ENCODE measurements around the gene CACNA1E. TPM values are rescaled to one million over a fixed set of nuclear protein-coding genes. Genes with fewer than 3 reads are reported as not detected.

CACNA1E gene
- total RNA-seq, 1 donor = under 0.01 TPM

- DNase-seq (ENCODE audit: low read depth in 2 of 3, low spot score in 2 of 3) = no peak
These were observed 75.8 kb downstream of the CACNA1E start for GRCh38 chr1:181559142-181559541.

GRCh38 chr1:181562395-181562794 is 79.1 kb downstream of the CACNA1E start:
- no peak for DNase-seq (ENCODE audit: low read depth in 2 of 3, low spot score in 2 of 3)

GRCh38 chr1:181568736-181569135 is 85.4 kb downstream of the CACNA1E start:
- DNase-seq (ENCODE audit: low read depth in 2 of 3, low spot score in 2 of 3) = no peak

GRCh38 chr1:181577475-181577874 is 94.2 kb downstream of the CACNA1E start:
- no peak for DNase-seq (ENCODE audit: low read depth in 2 of 3, low spot score in 2 of 3)

- DNase-seq (ENCODE audit: low read depth in 2 of 3, low spot score in 2 of 3) = no peak
These were observed 100.3 kb downstream of the CACNA1E start for GRCh38 chr1:181583598-181583997.

- DNase-seq (ENCODE audit: low read depth in 2 of 3, low spot score in 2 of 3) = no peak
These were observed 104.6 kb downstream of the CACNA1E start for GRCh38 chr1:181587870-181588438.

GRCh38 chr1:181588631-181589030 is 105.3 kb downstream of the CACNA1E start:
- no peak for DNase-seq (ENCODE audit: low read depth in 2 of 3, low spot score in 2 of 3)

- no peak for DNase-seq (ENCODE audit: low read depth in 2 of 3, low spot score in 2 of 3)
These were observed 109.0 kb downstream of the CACNA1E start for GRCh38 chr1:181592255-181592859.

- no peak for DNase-seq (ENCODE audit: low read depth in 2 of 3, low spot score in 2 of 3)
These were observed 109.7 kb downstream of the CACNA1E start for GRCh38 chr1:181593042-181593441.

GRCh38 chr1:181594553-181594952 is 111.2 kb downstream of the CACNA1E start:
- no peak for DNase-seq (ENCODE audit: low read depth in 2 of 3, low spot score in 2 of 3)

GRCh38 chr1:181595234-181595633 is 111.9 kb downstream of the CACNA1E start:
- DNase-seq (ENCODE audit: low read depth in 2 of 3, low spot score in 2 of 3) = no peak

GRCh38 chr1:181601186-181601950 is 118.1 kb downstream of the CACNA1E start:
- no peak for DNase-seq (ENCODE audit: low read depth in 2 of 3, low spot score in 2 of 3)

GRCh38 chr1:181603735-181604410 is 120.6 kb downstream of the CACNA1E start:
- no peak for DNase-seq (ENCODE audit: low read depth in 2 of 3, low spot score in 2 of 3)

- DNase-seq (ENCODE audit: low read depth in 2 of 3, low spot score in 2 of 3) = no peak
These were observed 121.3 kb downstream of the CACNA1E start for GRCh38 chr1:181604482-181605249.

GRCh38 chr1:181607524-181607923 is 124.2 kb downstream of the CACNA1E start:
- DNase-seq (ENCODE audit: low read depth in 2 of 3, low spot score in 2 of 3) = no peak

- no peak for DNase-seq (ENCODE audit: low read depth in 2 of 3, low spot score in 2 of 3)
These were observed 125.1 kb downstream of the CACNA1E start for GRCh38 chr1:181608386-181608785.

GRCh38 chr1:181608948-181609347 is 125.6 kb downstream of the CACNA1E start:
- DNase-seq (ENCODE audit: low read depth in 2 of 3, low spot score in 2 of 3) = no peak

- no peak for DNase-seq (ENCODE audit: low read depth in 2 of 3, low spot score in 2 of 3)
These were observed 128.8 kb downstream of the CACNA1E start for GRCh38 chr1:181612100-181612499.

- no peak for DNase-seq (ENCODE audit: low read depth in 2 of 3, low spot score in 2 of 3)
These were observed 135.2 kb downstream of the CACNA1E start for GRCh38 chr1:181618559-181618958.

GRCh38 chr1:181620183-181620582 is 136.9 kb downstream of the CACNA1E start:
- DNase-seq (ENCODE audit: low read depth in 2 of 3, low spot score in 2 of 3) = no peak

- DNase-seq (ENCODE audit: low read depth in 2 of 3, low spot score in 2 of 3) = no peak
These were observed 140.5 kb downstream of the CACNA1E start for GRCh38 chr1:181623850-181624249.
